SIG-M5 treated with dmso at 0.1 percent for 504 hours (cell line): ENCODE data around the gene SCN1B.

Experiments
- DNase-seq: peaks from one replicate; lab custom pipeline; 2025; ENCODE audit not compliant: unreplicated experiment; lab: John Stamatoyannopoulos, UW

The SCN1B gene

DNA sequence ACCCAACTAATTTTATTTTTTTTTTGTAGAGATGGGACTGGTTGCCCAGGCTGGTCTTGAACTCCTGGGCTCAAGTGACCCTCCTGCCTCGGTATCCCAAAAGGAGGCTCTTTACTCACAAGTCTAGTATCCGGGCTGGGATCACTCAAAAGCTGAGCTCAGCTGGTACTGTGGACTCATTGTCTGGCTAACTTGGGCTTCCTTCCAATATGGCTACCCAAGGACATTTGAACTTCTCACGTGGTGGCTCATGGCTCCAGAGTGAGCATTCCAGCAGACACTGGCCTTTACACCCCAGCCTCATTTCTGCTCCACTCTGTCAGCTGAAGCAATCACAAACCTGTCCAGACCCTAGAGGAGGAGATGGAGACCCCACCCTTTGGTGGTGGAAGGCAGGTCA is 40.2 kb downstream of the SCN1B start:
- DNase-seq = no peak

DNA sequence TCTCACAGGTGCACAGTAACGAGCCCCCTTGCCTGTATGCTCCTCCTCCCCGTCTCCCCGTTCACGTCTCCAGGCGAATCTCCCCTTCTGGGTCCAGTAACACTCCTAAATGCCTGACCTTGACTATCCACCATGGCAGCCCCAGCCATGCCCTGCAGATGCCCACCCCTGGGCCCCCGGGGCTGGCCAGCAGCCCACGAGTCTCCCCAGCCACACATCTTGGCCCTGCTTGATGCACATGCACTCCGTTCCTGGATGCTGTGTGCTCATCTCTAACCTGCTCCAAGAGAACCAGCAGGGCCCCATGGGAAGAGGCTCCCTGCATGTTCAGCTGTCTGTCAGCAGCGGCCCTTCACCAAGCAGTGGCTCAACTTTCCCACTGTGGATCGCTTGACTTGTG is 43.2 kb downstream of the SCN1B start:
- DNase-seq = no peak

- no peak for DNase-seq
Measured at GRCh38 chr19:35073941-35074340, 43.7 kb downstream of the SCN1B start.

GRCh38 chr19:35074426-35075201 is 44.3 kb downstream of the SCN1B start:
- DNase-seq = no peak

DNA sequence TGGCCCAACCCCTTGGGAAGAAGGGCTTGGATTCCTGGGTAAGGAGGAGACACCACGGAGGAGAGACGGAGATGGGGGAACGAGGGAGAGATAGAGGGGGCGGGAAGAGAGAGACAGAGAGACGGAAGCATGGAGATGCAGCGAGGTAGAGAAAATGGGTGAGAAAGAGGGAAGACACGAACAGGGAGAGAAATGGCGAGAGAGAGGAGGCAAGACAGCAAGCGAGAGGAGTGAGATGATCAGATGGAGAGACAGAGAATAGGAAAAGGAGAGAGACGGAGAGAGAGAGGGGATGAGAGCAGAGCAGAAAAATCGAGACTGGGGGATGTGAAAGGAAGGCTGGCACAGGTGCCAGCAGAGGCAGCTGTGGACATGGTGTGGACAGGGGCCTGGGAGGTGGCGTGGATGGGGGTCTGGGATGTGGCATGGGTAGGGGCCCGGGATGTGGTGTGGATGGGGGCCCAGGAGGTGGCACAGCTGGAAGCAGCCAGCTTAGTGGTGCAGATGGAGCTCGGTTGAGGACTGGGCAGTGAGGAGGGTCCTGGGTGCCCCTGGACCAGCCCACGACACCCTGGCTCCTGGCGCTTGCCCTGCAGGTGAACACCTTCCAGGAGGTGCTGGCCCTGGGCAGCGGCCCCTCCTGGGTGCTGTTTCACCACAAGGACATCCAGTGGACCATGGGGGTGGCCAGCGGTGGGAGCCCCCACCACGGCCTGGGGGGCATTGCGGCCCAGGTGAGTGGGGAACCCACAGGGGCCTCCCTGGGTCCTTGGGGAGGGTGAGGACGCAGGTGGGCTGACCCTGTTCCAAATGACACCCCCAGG is 45.1 kb downstream of the SCN1B start:
- no peak for DNase-seq

- DNase-seq = no peak
Measured at GRCh38 chr19:35076026-35076370, 45.7 kb downstream of the SCN1B start.

GRCh38 chr19:35076657-35077056 is 46.4 kb downstream of the SCN1B start:
- DNase-seq = no peak

- DNase-seq = no peak
Measured at GRCh38 chr19:35077411-35078223, 47.3 kb downstream of the SCN1B start.

GRCh38 chr19:35079826-35080225 is 49.6 kb downstream of the SCN1B start:
- no peak for DNase-seq

GRCh38 chr19:35080613-35081170 is 50.4 kb downstream of the SCN1B start:
- DNase-seq = no peak

DNA sequence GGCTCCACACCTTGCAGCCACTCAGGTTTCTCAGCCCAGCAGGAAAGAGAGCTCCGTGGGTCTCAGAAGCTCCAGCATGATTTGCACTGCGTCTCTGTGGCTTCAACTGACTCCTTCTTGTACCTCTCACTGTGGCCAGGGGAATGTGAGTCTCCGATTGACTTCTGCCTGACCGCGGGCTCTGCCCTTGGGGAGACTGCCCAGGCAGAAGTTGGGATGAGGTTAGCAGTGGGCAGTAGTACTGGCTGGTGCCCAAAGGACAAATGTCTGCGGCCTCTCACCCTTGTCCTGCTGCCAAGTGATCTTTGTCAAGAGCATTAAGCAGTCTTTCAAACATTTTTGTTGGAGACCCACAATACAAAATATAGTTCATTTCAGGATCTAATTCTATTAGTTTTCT is 50.9 kb downstream of the SCN1B start:
- no peak for DNase-seq

GRCh38 chr19:35083691-35084508 is 53.6 kb downstream of the SCN1B start:
- no peak for DNase-seq

GRCh38 chr19:35084509-35084762 is 54.2 kb downstream of the SCN1B start:
- DNase-seq = no peak

DNA sequence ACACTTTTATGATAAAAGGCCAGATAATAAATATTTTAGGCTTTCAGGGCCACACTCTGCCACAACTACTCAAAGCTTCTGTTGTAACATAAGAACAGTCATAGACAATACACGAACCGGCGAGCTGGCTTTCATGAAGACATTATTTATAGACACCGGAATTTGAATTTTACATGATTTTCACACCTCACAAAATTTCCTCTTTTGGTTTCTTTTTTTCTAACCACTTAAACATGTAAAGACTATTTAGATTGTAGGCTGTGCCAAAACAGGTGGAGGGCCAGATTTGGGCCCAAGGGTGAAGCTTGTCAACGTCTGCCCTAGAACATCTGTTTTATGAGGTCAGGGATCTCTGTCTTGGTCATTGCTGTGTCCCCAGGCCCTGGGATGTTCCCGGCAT is 55.7 kb downstream of the SCN1B start:
- no peak for DNase-seq

DNA sequence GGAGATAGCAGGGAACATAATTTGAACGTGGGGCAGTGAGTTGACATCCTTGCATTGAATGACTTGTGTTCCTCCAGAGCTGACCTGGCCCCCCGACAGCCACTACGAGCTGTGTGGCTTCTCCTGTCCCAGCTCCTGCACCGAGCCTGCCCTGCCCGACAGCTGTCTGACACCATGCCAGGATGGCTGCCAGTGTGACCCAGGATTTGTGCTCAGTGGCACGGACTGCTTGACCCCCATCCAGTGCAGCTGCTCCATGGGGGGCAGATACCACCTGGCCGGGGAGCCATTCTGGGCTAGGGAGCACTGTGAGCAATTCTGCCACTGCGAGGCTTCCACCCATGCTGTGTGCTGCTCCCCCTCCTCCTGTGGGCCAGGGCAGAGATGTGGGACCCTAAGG is 56.2 kb downstream of the SCN1B start:
- no peak for DNase-seq

- DNase-seq = no peak
Measured at GRCh38 chr19:35087393-35087792, 57.1 kb downstream of the SCN1B start.

DNA sequence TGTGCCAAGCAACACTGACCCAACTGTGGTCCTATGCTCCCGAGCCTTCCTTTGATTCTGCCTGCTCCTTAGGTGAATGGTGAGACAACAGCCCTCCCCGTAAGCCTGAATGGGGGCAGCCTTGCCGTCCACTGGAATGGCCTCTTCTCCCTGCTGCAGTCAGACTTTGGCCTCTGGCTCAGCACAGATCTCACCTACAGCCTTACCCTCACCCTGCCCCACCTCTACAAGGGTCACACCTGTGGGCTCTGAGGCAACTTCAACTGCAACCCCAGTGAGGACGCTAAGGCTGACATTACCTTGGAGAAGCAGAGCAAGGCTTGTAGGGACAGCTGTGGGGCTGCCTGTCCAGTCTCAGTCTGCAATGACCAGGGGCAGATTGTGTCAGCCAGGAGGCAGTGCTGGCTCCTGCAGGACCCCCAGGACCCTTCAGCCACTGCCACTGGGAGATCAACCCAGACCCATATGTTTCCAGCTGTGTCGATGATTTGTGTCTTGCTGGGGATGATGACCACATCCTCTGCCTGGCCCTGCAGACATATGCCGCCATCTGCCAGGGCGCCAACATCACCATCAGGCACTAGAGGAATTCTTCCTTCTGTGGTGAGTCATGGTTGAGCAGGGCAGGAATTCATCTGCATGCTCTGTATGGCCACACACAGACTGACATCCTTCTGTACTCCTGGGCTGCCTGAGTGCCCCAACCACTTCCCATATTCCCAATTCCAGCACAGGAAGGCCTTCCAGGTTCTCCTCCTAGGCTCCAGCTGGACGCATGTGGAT is 58.1 kb downstream of the SCN1B start:
- no peak for DNase-seq

- no peak for DNase-seq
Measured at GRCh38 chr19:35089554-35089953, 59.3 kb downstream of the SCN1B start.
